Measurements from ENCODE around the gene TNNT3. TPM values are rescaled to one million over a fixed set of nuclear protein-coding genes. Genes with fewer than 3 reads are reported as not detected.

The TNNT3 gene
- total and polyA plus RNA-seq, 3 donors from 2014 or later: 8.1 to 16.1 (median 13.1) TPM

DNA sequence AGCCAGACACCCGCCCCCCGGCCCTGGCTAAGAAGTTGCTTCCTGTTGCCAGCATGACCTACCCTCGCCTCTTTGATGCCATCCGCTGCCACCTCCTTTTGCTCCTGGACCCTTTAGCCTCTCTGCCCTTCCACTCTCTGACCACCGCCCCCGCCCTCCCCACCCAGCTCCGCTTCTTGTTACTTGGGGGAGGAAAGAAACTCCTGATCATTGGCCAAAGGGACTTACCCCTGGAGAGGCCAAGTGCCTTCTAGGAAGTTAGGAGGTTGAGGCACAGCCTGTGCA lies 27.7 kb upstream of the TNNT3 start, which contains the start of gene PRR33:
TSS of gene PRR33 (minus strand) at position 65 of the 285 bp plus-strand sequence. CDS start 1,311 bp downstream, outside the sequence.
- H3K9me3 ChIP-seq: no peaks in the 10 kb centered on the region
- H3K27ac ChIP-seq: no peak within 1 kb of the TSS
- no peaks in the 10 kb centered on the region for H3K36me3 ChIP-seq (ENCODE audit: low read depth, missing control alignments)
- no peaks in the 10 kb centered on the region for H3K27me3 ChIP-seq
- no peak for DNase-seq
- TF ChIP-seq POLR2A (IDR thresholded peaks at IDR 0.05): no peak
- TF ChIP-seq, protein P1, sequence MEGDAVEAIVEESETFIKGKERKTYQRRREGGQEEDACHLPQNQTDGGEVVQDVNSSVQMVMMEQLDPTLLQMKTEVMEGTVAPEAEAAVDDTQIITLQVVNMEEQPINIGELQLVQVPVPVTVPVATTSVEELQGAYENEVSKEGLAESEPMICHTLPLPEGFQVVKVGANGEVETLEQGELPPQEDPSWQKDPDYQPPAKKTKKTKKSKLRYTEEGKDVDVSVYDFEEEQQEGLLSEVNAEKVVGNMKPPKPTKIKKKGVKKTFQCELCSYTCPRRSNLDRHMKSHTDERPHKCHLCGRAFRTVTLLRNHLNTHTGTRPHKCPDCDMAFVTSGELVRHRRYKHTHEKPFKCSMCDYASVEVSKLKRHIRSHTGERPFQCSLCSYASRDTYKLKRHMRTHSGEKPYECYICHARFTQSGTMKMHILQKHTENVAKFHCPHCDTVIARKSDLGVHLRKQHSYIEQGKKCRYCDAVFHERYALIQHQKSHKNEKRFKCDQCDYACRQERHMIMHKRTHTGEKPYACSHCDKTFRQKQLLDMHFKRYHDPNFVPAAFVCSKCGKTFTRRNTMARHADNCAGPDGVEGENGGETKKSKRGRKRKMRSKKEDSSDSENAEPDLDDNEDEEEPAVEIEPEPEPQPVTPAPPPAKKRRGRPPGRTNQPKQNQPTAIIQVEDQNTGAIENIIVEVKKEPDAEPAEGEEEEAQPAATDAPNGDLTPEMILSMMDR (IDR thresholded peaks at IDR 0.05): no peak
- H3K4me3 ChIP-seq: no peak within 1 kb of the TSS
- H3K4me1 ChIP-seq: no peaks in the 10 kb centered on the region
- intact Hi-C loops (cut with DNase I; ENCODE audit: low total_unique reads): no loop called here
- 93 to 95% methylated on average over 7 of the region's 7 CpGs for WGBS, 2 donors

DNA sequence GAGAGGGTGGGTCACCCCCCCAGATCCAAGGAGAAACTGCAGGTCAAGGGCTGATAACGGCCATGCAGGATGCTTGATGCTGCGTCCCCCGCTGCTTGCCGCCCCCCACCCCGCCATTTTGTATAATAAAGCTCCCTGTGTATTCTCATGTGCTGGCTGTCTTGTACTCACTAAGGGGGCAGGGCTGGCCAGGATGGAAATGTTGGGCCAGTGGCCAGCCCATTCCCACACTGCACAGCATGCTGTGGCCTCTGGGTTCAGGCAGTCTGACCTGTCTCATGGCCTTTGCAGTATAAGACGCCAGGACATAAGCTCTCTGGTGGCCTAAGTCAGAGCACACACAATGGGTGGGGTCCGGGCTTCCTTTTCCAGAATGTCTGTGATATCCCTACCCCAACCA lies 27.4 kb upstream of the TNNT3 start:
- H3K36me3 ChIP-seq (ENCODE audit: low read depth, missing control alignments): no peaks in the 10 kb centered on the region
- no peaks in the 10 kb centered on the region for H3K9me3 ChIP-seq
- H3K27me3 ChIP-seq: no peaks in the 10 kb centered on the region
- no peaks in the 10 kb centered on the region for H3K4me1 ChIP-seq
- DNase-seq: no peak
- 85 to 95% methylated on average over 7 of the region's 7 CpGs for WGBS, 2 donors
- intact Hi-C loops (cut with DNase I; ENCODE audit: low total_unique reads): no loop called here
- no peak overlapping the region for H3K27ac ChIP-seq
- TF ChIP-seq, protein P1 (IDR thresholded peaks at IDR 0.05): no peak
- no peak for TF ChIP-seq POLR2A (IDR thresholded peaks at IDR 0.05)
- no peak overlapping the region for H3K4me3 ChIP-seq

DNA sequence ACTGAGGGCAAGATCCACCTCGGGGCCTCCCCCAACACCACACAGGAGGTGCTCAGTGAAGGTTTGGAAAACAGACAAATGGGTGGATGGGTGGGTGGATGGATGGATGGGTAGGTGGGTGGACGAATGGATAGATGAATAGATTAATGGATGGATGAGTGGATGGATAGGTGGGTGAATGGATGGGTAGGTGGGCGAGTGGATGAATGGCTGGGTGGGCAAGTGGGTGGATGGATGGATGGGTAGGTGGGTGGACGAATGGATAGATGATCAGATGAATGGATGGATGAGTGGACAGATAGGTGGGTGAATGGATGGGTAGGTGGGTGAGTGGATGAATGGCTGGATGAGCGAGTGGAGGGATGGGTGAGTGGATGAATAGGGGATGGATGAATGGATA lies 26.9 kb upstream of the TNNT3 start:
- H3K27ac ChIP-seq: no peak overlapping the region
- H3K27me3 ChIP-seq: no peaks in the 10 kb centered on the region
- no peaks in the 10 kb centered on the region for H3K36me3 ChIP-seq (ENCODE audit: low read depth, missing control alignments)
- no peak for DNase-seq
- no peak for TF ChIP-seq POLR2A (IDR thresholded peaks at IDR 0.05)
- TF ChIP-seq, protein P1 (IDR thresholded peaks at IDR 0.05): no peak
- H3K4me1 ChIP-seq: no peaks in the 10 kb centered on the region
- no peak overlapping the region for H3K4me3 ChIP-seq
- H3K9me3 ChIP-seq: no peaks in the 10 kb centered on the region
- intact Hi-C loops (cut with DNase I; ENCODE audit: low total_unique reads): no loop called here
- 86 to 88% methylated on average over 5 of the region's 5 CpGs for WGBS, 2 donors

DNA sequence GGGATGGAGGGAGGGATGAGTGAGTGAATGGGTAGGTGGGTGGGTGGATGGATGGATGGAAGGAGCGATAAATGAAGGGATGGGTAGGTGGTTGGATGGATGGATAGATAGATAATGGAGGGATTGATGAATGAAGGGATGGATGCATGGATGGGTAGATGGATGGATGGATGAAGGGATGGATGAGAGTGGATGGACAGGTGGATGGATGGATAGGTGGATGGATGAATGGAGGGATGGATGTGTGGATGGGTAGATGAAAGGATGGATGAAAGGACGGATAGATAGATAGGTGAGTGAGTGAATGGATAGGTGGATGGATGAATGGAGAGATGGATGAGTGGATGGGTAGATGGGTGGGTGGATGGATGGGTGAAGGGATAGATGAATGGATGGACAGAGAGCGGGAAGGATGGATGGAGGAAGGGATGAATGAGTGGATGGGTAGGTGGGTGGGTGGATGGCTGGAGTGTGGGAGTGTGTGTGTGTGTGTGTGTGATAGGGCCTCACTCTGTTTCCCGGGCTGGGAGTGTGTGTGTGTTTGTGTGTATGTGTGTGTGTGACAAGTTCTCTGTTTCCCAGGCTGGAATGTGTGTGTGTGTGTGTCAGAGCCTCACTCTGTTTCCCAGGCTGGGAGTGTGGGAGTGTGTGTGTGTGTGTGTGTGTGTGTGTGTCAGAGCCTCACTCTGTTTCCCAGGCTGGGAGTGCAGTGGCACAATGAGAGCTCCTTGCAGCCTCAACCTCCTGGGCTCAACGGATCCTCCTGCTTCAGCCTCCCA lies 25.7 kb upstream of the TNNT3 start:
- Histone ChIP-seq H3K4me1 (no peaks in the 10 kb centered on the region), H3K27me3 (no peaks in the 10 kb centered on the region), H3K4me3 (no peak overlapping the region), H3K27ac (no peak overlapping the region), H3K36me3 (ENCODE audit: low read depth, missing control alignments) (no peaks in the 10 kb centered on the region), H3K9me3 (no peaks in the 10 kb centered on the region)
- TF ChIP-seq, protein P1 (IDR thresholded peaks at IDR 0.05): no peak
- TF ChIP-seq POLR2A (IDR thresholded peaks at IDR 0.05): no peak
- 90 to 92% methylated on average over 4 to 5 of the region's 5 CpGs for WGBS, 2 donors
- DNase-seq: no peak
- intact Hi-C loops (cut with DNase I; ENCODE audit: low total_unique reads): loop anchor here (1.0 kb wide), 1 partner anchor 23 kb away; no protein-coding TSS in a partner anchor

DNA sequence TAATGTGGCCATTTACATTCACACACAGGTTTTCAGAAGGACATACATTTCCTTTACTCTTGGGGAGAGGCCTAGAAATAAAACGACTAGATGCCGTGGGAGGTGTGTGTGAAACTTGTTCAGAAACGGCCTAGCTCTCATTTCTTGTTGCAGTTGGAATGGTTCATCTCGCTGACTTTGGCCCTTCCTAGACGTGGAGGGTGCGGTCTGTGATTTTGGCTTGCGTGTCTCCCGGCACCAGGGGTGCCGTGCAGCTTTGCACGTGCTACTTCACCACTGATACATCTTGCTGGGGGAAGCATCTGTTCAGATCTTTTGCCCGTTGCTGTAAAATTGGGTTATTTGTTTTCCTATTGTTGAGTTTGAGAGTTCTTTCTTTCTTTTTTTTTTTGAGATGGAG lies 24.7 kb upstream of the TNNT3 start:
- Histone ChIP-seq H3K9me3 (no peaks in the 10 kb centered on the region), H3K4me3 (no peak overlapping the region), H3K4me1 (no peaks in the 10 kb centered on the region), H3K36me3 (ENCODE audit: low read depth, missing control alignments) (no peaks in the 10 kb centered on the region), H3K27me3 (no peaks in the 10 kb centered on the region), H3K27ac (no peak overlapping the region)
- intact Hi-C loops (cut with DNase I; ENCODE audit: low total_unique reads): loop anchor here (5.0 kb wide), 1 partner anchor 48 kb away; no protein-coding TSS in a partner anchor
- DNase-seq: no peak
- TF ChIP-seq, protein P1 (IDR thresholded peaks at IDR 0.05): no peak
- no peak for TF ChIP-seq POLR2A (IDR thresholded peaks at IDR 0.05)
- 82 to 92% methylated on average over 11 of the region's 11 CpGs for WGBS, 2 donors

Measured in testis (tissue), 3 donors.